Measurements from ENCODE around the gene KLK3.
"Not testable (repeated sequence)": the region's sequence is repeated elsewhere in the genome, so short reads cannot be mapped to it uniquely, and the experiment has no call there.

KLK3 gene

DNA sequence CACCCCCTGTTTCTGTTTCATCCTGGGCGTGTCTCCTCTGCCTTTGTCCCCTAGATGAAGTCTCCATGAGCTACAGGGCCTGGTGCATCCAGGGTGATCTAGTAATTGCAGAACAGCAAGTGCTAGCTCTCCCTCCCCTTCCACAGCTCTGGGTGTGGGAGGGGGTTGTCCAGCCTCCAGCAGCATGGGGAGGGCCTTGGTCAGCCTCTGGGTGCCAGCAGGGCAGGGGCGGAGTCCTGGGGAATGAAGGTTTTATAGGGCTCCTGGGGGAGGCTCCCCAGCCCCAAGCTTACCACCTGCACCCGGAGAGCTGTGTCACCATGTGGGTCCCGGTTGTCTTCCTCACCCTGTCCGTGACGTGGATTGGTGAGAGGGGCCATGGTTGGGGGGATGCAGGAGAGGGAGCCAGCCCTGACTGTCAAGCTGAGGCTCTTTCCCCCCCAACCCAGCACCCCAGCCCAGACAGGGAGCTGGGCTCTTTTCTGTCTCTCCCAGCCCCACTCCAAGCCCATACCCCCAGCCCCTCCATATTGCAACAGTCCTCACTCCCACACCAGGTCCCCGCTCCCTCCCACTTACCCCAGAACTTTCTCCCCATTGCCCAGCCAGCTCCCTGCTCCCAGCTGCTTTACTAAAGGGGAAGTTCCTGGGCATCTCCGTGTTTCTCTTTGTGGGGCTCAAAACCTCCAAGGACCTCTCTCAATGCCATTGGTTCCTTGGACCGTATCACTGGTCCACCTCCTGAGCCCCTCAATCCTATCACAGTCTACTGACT lies at the start of gene KLK3:
Gene KLK3 (plus strand): TSS at position 280 of the 775 bp plus-strand sequence. CDS start 41 bp downstream, at position 321.
- no peak for DNase-seq

DNA sequence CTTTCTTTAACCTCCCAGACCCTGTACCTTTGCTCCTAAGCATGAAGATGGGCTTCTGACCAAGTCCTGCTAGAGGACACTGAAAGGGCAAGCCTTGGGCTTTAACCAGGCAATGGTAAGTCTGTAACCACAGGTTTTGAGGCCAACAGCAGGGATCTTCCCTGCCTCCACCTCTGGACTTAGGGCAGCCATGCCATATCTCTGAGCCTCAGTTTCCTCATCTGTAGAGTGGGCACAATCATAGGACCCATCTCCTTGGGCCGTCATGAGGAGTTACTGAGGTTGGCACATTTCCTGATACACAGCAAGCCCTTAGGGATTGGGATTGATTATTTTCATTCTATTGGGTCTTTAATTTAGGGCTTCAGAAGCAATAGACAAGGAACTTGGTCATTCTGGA lies 45.9 kb upstream of the KLK3 start:
- no peak for DNase-seq

DNA sequence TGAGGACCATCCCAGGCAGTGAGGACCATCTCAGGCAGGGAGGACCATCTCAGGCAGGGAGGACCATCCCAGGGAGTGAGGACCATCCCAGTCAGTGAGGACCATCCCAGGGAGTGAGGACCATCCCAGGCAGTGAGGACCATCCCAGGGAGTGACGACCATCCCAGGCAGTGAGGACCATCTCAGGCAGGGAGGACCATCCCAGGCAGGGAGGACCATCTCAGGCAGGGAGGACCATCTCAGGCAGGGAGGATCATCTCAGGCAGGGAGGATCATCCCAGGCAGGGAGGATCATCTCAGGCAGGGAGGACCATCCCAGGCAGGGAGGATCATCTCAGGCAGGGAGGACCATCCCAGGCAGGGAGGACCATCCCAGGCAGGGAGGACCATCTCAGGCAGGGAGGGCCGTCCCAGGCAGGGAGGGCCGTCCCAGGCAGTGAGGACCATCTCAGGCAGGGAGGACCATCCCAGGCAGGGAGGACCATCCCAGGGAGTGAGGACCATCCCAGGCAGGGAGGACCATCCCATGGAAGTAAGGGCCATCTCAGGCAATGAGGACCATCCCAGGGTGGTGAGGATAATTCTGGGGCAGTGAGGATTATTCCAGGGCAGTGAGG lies 43.0 kb upstream of the KLK3 start:
- DNase-seq: not testable (repeated sequence)

DNA sequence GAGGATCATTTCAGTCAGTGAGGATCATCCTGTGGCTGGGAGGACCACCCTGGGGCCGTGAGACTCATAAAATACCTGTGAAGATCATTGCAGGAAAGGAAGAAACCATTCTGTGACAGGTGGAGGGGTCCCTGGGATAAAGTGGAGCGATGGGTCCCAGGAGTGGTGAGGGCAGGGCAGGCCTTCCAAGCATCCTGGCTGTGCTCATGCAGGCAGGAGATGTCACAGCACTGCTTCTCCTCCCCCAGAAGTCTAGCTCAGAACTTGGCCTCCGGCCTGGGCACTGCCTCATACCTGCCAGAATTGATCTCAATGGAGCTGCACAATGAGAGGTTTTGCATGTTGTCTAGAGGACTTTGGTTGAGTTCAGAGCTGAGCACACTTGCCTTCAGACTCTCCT lies 42.2 kb upstream of the KLK3 start:
- DNase-seq: no peak

DNA sequence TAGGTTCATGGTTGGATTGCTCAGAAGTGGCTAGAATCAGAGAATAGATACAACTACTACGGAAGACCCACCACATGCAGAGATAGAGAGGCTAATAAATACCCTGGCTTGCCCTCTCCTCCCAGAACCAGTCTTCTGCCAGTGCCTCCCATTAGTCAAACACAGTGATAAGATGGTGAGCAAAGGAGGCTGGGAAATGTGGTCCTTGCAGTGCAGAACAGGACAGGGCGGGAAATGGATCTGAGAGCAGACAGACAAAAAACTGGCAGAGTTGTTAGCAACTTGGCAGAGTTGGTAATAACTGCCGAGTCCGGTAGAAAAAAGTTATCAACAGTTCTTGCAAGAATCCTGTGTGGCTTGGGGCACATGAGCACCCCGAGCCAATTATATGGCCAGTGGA lies 39.8 kb upstream of the KLK3 start:
- no peak for DNase-seq

DNA sequence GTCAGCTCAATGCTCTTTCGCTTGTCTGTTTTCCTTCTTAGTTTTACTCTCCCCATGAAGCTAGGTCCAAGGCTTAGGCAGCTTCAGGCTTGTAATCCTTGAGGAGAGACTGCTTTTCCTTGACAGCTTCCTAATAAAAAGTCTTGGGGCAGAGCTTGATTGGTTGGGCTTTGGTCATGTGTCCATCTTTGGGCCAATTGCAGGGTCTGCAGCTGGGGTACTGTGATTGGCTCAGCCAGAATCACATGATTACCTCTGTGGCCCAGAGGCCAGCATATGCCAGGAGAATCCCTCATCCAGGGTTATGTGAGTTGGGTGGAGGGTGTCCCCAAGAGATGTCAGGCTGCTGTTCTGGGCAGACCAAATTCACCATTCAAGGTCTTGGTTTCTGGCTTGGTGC lies 39.3 kb upstream of the KLK3 start:
- no peak for DNase-seq

DNA sequence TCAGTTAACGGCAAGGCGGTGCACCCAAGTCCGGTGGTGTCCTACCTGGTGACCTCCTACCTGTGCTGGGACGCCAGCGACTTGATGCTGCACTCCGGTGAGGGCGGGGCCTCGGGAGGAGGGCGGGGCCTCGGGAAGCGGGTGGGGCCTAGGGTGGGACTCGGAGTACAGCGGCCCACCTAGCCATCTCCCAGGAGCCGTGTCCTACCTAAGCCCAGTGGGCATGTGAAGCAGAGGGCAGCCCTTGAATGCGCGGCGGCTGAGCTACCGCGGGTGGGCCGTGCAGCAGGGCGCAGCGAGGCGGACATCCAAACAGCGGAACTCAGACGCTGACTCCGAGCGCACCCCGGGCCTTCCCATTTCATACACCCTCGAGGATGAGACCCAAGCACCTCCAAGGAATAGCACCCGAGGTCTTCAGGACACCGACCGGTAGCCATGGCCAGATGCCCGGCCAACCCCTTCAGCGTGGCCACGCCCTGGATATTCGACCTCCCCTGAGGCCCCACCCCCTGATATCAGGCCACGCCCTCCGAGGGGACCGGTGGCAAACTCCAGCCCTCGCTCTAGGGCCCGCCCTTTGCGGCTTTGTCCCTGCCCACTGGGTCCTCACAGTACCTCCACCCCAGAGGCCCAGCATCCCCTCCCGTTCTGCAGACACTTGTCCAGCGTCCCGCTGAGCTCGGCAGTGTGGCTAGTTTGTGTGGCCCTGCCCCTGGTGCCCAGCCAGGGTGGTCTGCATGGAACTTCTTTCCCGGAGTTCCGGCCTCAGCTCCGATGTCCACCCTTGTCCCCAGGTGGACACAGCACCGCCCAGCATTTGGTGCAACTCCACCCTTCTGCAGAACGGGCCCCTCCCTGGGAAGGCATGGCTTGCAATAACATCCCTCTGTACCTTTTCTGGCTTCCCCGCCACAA lies 36.5 kb upstream of the KLK3 start:
- DNase-seq: peak; percentile 58

DNA sequence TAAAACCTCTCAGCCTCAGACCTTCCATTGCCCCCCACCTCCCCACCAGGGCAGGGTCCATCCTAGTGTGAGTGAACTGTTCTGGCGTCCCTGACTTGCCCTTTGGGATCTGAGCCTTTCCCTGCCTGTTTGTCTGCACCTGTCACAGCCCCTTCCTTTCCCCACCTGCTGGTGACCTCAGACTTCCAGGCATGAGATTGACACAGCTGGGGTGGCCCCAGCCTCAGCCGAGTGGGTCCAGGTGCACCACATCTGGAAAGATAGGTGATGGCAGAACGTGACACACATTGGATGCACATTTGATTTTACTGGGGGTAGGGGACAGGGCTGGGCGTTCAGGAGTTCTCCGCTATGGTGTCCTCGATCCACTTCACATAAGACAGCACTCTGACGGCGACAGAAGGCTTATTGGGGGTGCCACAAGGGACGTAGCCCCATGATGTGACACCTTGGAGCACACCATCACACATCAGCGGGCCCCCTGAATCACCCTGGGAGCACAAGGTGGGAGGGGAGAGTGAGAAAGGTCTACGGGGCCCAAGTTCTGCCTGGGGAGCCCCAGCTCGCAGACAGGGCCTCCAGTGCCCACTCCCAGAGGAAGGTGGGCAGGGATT lies 35.7 kb upstream of the KLK3 start:
- no peak for DNase-seq

DNA sequence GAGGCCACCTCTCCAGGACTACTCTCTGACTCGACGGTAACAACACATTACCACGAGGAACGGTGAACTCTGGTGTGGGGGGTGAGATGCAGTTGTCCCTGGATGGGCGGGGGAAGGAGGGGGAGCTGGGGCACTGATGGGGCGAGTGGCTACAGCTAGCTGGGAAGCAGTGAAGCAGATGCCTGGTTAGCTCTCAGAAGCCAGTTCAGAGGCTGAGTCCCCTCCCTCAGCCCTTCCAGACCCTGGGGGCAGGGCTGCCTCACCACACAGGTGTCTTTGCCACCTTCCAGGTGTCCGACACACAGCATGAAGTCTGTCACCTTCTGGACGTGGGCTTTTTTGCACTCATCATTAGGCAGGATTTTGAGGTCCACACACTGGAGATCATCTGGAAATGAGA lies 35.1 kb upstream of the KLK3 start:
- no peak for DNase-seq

DNA sequence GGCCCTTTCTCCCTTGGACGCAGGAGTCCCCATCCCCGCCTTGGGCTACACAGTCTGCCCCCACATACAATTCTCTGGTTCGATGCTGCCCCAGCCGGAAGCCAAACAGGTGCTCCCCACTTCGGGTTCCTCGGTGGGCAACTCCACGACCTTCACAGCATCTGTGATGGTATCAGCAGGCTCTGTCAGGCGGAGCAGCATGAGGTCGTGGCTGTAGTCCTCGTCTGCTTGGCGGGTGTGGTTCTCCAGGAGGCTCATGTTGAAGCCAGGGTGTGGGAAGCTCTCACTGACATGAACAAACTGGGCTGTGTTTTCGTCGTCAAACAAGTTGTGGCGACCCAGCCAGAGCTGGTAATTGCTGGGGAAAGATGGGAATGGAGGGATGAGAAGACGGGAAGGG lies 34.6 kb upstream of the KLK3 start:
- no peak for DNase-seq

DNA sequence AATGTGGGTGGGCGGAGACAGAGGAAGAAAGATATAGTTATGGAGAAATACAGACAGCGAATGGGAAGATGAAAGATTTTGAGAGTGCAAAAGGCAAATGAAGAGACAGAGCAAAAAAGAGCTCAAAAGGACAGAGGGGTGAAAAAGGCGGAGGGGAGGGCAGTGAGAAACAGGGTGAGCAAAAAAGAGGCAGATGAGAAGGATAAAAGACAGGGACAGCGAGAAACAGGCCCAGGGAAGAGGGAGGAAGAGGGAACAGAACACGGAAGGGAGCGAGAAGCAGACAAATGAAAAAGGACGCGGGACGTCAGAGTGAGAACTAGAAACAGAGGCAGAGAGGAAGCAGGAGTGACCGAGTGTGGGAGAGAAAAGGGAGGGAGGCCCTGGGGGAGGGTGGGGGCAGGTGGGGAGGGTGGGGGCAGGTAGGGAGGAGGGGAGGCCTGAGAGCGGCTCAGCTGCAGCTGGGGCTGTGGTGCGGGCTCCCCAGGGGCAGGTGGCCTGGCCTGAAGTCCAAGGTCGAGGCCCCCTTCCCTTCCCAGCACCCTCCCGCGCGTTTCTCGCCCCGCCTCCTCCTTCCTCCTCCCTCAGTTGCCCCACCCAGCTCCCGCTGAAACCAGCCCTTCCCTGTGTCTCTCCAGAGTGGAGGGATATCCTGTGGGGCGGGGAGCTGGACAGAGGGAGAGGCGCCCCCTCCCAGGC lies 34.0 kb upstream of the KLK3 start:
- DNase-seq: no peak

DNA sequence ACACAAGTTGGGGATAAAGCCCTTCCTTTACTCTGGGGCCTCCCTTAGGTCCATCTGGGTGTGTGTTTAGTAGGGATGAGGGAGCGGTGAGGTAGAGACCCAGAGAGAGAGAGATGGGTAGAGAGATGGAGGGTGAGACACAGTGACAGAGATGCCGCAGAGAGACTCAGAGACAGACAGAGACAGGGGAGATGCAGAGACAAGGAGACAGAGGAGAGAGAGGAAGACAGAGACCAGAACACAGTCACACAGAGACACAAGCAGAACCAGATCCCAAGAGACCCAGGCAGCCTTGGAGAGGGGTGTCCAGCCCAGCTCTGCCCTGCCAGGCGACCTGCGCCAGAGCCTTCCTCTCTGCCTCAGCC lies 33.5 kb upstream of the KLK3 start:
- DNase-seq: no peak

DNA sequence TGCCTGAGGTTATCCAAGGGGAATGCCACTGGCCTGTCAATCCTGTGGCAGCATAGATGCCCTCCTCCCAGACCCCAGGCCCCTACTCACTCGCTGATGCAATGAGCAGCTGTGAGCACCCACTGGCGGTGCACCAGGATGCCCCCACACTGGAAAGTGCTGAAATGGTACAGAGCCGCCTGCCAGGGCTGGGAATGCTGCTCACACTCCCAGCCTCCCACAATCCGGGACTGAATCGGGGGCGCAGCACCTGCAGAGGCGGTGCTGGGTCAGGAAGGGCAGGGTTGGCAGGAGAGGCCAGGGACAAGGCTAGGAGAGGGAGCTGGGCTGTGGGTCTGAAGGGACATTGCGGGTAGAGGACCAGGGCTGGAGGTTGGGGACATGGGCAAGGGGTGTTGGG lies 33.1 kb upstream of the KLK3 start:
- DNase-seq: no peak

DNA sequence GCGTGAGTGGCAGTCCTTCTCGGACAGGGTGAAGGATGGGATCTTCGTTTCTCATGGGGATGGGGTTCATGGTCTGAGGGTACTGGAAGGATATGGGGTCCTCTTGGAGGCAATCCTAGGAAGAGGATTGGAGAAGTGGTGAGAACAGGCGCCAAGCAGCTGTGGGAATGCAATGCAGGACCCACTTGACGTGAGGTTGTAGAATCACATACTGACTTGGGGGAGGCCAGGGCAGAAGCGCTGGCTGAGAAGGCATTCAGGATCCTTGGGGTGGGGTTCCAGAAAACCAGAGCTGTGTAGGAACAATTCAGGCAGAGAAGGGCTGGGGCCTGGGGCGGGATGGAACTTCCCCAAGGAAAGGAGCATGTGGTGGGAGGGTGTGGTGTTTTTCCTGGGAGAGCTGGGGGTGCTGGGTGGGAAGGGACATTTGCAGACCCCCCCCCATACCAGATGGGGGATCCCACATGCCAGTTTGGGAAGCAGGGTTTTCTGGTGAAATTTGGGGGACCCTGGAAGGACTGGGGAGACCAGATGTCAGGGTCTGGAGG lies 32.0 kb upstream of the KLK3 start:
- DNase-seq: no peak

DNA sequence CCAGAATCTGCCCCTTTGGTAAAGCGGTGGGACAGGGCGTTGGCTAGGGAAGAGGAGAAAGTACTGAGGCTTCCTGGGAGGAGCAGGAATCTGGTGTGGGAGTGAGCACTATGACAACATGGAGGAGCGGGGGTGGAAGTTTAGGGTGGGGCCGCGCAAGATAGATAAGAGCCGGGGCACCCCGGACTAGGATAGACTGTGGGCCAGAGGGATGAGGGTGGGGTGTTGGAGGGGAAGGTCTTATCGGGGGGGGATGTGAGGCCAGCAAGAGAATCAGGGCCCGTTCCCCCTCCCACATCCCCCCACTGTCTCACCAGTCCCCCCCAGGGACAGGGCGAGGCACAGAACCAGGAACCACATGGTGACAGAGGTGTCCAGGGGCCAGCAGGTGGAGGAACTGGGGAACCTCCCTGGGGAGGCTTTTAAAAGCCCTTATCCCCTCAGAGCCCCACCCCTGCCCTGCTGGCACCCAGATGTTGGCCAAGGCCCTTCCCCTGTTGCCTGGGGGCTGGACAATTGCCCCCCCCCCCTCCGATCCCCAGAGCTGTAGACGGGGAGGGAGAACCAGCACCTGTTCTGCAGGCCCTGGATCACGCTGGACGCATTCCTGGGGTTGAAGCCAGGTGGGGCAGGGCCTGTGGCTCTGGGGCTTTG lies 31.2 kb upstream of the KLK3 start, which contains the start of gene KLK1:
Gene KLK1 (minus strand): TSS at position 399 of the 654 bp plus-strand sequence. CDS start 39 bp downstream, at position 360.
- no peak for DNase-seq

DNA sequence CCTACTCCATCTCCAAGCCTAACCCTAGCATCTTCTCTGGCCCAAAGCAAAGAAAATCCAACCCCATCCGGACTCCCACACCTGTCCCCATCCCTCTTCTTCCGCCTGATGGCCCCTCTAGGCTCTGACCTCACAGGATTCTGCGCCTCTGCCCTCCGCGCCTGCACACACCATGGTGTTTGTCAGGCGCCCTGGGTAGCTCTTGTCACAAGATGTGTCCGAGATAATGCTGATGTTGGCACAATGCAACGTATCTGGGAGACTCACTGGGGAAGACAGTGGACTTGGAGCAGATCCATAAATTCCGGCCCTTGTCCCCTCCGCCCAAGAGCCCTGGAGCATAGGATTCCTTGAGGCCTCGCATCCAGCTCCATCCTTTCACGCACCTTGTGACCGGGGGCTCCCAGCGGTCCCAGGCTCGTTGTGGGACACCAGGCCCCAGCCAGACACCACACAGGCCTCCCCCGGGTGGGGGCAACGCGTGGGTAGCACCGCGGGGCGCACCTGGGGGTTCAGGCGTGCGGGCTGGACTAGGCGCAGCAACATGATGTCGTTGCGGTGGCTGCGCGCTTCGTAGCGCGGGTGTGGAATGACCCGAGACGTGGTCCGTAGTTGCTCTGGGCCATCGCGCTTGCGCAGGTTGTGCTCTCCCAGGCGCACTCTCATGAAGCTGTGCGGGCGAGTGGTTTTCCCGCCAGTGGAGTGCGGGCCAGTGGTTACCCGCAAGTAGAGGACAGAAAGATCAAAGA lies 28.0 kb upstream of the KLK3 start:
- no peak for DNase-seq

DNA sequence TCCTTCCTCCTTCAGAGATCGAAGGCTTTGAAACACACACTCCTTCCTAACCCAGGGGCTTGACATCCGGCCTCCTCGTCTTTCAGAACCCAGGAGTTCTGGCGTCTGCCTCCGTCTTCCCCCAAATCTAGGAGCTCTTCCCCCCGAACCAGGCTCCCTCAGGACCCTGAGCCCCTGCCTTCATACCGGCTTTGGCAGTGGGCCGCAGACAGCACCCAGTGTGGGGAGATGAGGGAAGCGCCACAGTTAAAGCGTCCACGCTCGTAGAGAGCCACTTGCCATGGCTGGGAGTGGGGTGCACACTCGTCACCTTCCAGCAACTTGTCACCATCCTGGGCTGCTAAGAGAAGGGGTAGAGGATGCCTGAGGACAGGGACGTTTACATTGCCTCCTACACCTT lies 27.2 kb upstream of the KLK3 start:
- no peak for DNase-seq

DNA sequence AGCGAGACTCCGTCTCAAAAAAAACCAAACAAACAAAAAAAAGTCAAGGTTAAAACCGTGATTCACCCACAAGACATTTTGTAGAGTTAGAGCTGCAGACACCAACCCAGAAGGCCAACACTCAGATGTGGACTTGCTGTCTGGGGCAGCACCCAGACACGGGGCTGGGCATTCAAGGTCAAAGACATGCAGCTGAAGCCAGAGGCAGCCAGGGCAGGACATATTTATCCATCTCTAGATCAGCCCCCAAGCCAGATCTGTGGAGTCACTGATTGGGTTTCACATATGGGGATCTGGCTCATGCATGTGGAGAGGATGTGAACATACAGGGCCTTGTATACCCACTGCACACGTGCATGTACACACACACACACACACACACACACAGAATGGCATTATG lies 24.9 kb upstream of the KLK3 start:
- no peak for DNase-seq

DNA sequence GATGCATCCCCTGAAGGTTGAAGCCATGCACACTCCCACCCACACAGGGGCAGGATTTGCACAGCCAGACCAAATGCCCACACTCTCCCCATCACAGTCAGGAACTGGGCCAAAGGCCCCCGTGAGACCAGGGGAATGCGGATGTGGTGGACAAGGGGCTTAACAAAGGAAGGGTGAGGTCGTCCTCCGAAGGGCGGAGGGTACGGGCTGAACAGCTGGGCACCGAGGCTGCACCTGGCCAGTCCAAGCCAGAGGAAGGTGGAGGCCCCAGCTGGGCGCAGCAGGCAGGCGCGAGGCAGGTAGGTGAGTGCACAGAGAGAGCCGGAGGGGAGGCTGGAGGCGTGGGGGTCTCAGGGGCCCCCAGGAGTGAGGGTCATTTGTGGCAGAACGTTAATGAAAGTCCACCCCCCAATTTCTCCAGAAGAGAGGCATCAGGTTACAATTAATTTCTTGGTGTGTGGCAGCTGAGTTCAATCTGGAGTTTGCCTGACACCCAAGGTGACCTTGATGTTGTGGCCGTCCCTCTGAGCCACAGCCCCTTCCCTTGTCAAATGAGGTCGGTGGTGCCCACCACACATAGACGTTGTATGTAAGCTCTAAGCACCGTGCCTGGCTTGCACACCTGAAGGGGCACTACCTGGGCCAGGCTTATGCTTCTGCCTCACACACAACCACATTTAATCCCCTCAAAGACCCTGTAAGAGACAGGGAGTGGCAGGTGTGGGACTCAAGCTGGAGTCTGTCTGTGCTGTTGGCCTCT lies 24.3 kb upstream of the KLK3 start:
- no peak for DNase-seq

DNA sequence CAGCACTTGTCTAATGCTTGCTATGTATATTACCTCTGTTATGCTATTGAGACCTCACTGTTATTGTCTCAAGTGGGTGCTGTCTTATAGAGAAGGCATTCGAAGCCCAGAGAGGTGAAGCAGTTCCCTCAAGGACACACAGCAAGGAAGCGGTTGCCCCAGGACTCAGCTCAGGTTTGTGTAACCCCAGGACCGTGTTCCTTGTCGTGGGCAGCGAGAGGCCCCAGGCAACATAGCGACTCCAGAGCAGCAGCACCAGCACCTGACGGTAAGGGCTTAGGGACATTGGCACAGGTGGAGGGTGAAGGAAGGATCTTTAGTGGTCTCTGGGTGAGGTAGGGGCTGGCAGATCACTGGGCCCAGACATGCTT lies 23.7 kb upstream of the KLK3 start:
- no peak for DNase-seq

Measured in stimulated activated CD4-positive, alpha-beta T cell treated with anti-CD3 and anti-CD28 coated beads, Interleukin-4, amount 100 ng/mL, for 24 hours (primary cell).